ENCODE results near the gene ARRDC3. TPM values are rescaled to one million over a fixed set of nuclear protein-coding genes. Genes with fewer than 3 reads are reported as not detected.

ARRDC3 gene
- total RNA-seq, 1 experiment from 2014 or later, result 34.5 TPM

- Histone ChIP-seq H3K36me3 (ENCODE audit: control insufficient read depth, insufficient read depth, low read length) (no peaks in the 10 kb centered on the region), H3K27me3 (replicated peaks; ENCODE audit: control insufficient read depth, insufficient read depth, low read length) (no peaks in the 10 kb centered on the region), H3K4me1 (peaks cover 6% of the 10 kb centered on the region; the same call in 1 of the 2 replicates), H3K4me3 (ENCODE audit: low read depth, low read length) (peak overlapping the region; percentile 65), H3K9me3 (no peaks in the 10 kb centered on the region)
- BruUV-seq (replicated peaks), result no TSS peak
- Mint-ChIP-seq H3K27ac (ENCODE audit: unreplicated experiment) (peak overlapping the region; percentile 94), H3K4me3 (ENCODE audit: unreplicated experiment) (peak overlapping the region; percentile 88), H3K27me3 (ENCODE audit: insufficient read depth, unreplicated experiment) (no peaks in the 10 kb centered on the region), H3K4me1 (ENCODE audit: low read depth, unreplicated experiment) (no peaks in the 10 kb centered on the region), H3K9me3 (ENCODE audit: unreplicated experiment) (no peaks in the 10 kb centered on the region), H3K36me3 (ENCODE audit: insufficient read depth, unreplicated experiment) (peaks cover 36% of the 10 kb centered on the region)
- POLR2A ChIA-PET, result no interaction called here
- peak; percentile 72 to 83 for DNase-seq
- CTCF ChIA-PET, result interaction anchor here (0.6 to 5.4 kb wide), 17 partner anchors 33 to 582 kb away, joined by 3 to 71 read pairs (median 6); no protein-coding TSS in a partner anchor
- intact Hi-C loops (cut with micrococcal nuclease; ENCODE audit: unreplicated experiment), result loop anchor here (1.0 kb wide), 4 partner anchors 34 to 519 kb away; no protein-coding TSS in a partner anchor
- TF ChIP-seq, protein P1, sequence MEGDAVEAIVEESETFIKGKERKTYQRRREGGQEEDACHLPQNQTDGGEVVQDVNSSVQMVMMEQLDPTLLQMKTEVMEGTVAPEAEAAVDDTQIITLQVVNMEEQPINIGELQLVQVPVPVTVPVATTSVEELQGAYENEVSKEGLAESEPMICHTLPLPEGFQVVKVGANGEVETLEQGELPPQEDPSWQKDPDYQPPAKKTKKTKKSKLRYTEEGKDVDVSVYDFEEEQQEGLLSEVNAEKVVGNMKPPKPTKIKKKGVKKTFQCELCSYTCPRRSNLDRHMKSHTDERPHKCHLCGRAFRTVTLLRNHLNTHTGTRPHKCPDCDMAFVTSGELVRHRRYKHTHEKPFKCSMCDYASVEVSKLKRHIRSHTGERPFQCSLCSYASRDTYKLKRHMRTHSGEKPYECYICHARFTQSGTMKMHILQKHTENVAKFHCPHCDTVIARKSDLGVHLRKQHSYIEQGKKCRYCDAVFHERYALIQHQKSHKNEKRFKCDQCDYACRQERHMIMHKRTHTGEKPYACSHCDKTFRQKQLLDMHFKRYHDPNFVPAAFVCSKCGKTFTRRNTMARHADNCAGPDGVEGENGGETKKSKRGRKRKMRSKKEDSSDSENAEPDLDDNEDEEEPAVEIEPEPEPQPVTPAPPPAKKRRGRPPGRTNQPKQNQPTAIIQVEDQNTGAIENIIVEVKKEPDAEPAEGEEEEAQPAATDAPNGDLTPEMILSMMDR (IDR thresholded peaks at IDR 0.05; ENCODE audit: insufficient read depth in 1 of 2, low read depth in 1 of 2, low read length in 1 of 2, severe bottlenecking in 1 of 2, unreplicated experiment in 1 of 2), result peak; percentile 92 to 95
Measured at GRCh38 chr5:91384671-91385430, 1.7 kb upstream of the ARRDC3 start.

- Histone ChIP-seq H3K4me3 (ENCODE audit: low read depth, low read length) (peak overlapping the region; percentile 65), H3K36me3 (ENCODE audit: control insufficient read depth, insufficient read depth, low read length) (no peaks in the 10 kb centered on the region), H3K4me1 (peaks cover 6% of the 10 kb centered on the region; the same call in 1 of the 2 replicates), H3K27me3 (replicated peaks; ENCODE audit: control insufficient read depth, insufficient read depth, low read length) (no peaks in the 10 kb centered on the region), H3K9me3 (no peaks in the 10 kb centered on the region)
- Mint-ChIP-seq H3K27me3 (ENCODE audit: insufficient read depth, unreplicated experiment) (no peaks in the 10 kb centered on the region), H3K4me3 (ENCODE audit: unreplicated experiment) (peak overlapping the region; percentile 88), H3K27ac (ENCODE audit: unreplicated experiment) (peak overlapping the region; percentile 94), H3K36me3 (ENCODE audit: insufficient read depth, unreplicated experiment) (peaks cover 41% of the 10 kb centered on the region), H3K4me1 (ENCODE audit: low read depth, unreplicated experiment) (no peaks in the 10 kb centered on the region), H3K9me3 (ENCODE audit: unreplicated experiment) (no peaks in the 10 kb centered on the region)
- BruUV-seq (replicated peaks), result no TSS peak
- ChIA-PET POLR2A (interaction anchor here (0.6 to 1.9 kb wide), 11 partner anchors 36 to 1799 kb away, joined by 3 to 40 read pairs (median 5); no protein-coding TSS in a partner anchor), CTCF (interaction anchor here (1.0 to 5.4 kb wide), 7 partner anchors 36 to 518 kb away, joined by 3 to 71 read pairs (median 6); no protein-coding TSS in a partner anchor)
- DNase-seq, result no peak
- intact Hi-C loops (cut with micrococcal nuclease; ENCODE audit: unreplicated experiment), result loop anchor here (1.0 kb wide), 3 partner anchors 104 to 452 kb away; no protein-coding TSS in a partner anchor
- TF ChIP-seq, protein P1 (IDR thresholded peaks at IDR 0.05; ENCODE audit: insufficient read depth in 1 of 2, low read depth in 1 of 2, low read length in 1 of 2, severe bottlenecking in 1 of 2, unreplicated experiment in 1 of 2), result no peak
Measured at GRCh38 chr5:91383956-91384300, 811 bp upstream of the ARRDC3 start.

DNA sequence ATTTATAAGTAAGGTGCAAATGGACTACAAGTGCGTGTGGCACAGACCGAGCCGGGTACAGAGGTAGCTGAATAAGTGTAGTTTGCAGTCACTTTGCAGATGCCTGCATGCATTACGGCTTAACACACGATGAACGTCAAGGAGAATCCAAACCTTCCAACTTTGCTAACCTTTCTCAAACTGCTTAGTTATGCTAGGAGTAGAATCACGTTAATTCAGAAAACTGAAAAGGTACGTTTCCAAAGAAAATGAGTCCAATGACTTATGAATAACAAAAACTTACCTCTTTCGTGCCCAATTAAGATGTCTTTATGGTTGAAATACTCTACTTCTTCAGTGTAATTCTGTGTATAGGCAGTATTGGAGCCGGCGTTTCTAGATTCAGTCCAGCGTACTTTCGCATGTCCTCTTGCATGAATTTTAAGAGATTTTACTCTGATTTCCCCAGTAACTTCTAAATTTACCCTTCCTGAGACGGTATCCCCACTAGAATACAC lies 539 bp downstream of the ARRDC3 start:
- Mint-ChIP-seq H3K9me3 (ENCODE audit: unreplicated experiment) (no peaks in the 10 kb centered on the region), H3K4me3 (ENCODE audit: unreplicated experiment) (peak overlapping the region; percentile 88), H3K36me3 (ENCODE audit: insufficient read depth, unreplicated experiment) (peaks cover 52% of the 10 kb centered on the region), H3K27ac (ENCODE audit: unreplicated experiment) (peak overlapping the region; percentile 94), H3K27me3 (ENCODE audit: insufficient read depth, unreplicated experiment) (no peaks in the 10 kb centered on the region), H3K4me1 (ENCODE audit: low read depth, unreplicated experiment) (peaks cover 6% of the 10 kb centered on the region)
- TSS peak; percentile 58 for BruUV-seq (replicated peaks)
- peak in 1 of 2 experiments; percentile 17 for DNase-seq
- Histone ChIP-seq H3K36me3 (ENCODE audit: control insufficient read depth, insufficient read depth, low read length) (no peaks in the 10 kb centered on the region), H3K9me3 (no peaks in the 10 kb centered on the region), H3K4me3 (ENCODE audit: low read depth, low read length) (peak overlapping the region; percentile 65), H3K4me1 (peaks cover 11% of the 10 kb centered on the region), H3K27me3 (replicated peaks; ENCODE audit: control insufficient read depth, insufficient read depth, low read length) (no peaks in the 10 kb centered on the region)
- TF ChIP-seq, protein P1 (IDR thresholded peaks at IDR 0.05; ENCODE audit: insufficient read depth in 1 of 2, low read depth in 1 of 2, low read length in 1 of 2, severe bottlenecking in 1 of 2, unreplicated experiment in 1 of 2), result no peak
- intact Hi-C loops (cut with micrococcal nuclease; ENCODE audit: unreplicated experiment), result loop anchor here (1.0 kb wide), 3 partner anchors 102 to 450 kb away; no protein-coding TSS in a partner anchor
- ChIA-PET POLR2A (interaction anchor here (0.5 to 1.9 kb wide), 13 partner anchors 8 to 580 kb away, joined by 3 to 40 read pairs (median 4); no protein-coding TSS in a partner anchor), CTCF (interaction anchor here (0.5 to 5.4 kb wide), 8 partner anchors 37 to 517 kb away, joined by 3 to 71 read pairs (median 5); no protein-coding TSS in a partner anchor)

Data from Caco-2 (cell line).